AG09309 (cell line): ENCODE data around the gene CAMK2N1.

ENCODE experiments used
- DNase-seq: peaks from one replicate; pipeline ENCODE4 v3.0.0-alpha.2; 2010; ENCODE audit warnings: low read depth
- H3K4me3 ChIP-seq: 2 replicates; pipeline ENCODE4 v1.5.1; 2011; ENCODE audit warnings: mild to moderate bottlenecking, low read depth, low read length, moderate library complexity; ENCODE audit not compliant: control insufficient read depth
- TF ChIP-seq, protein P1 (sequence below): IDR thresholded peaks from 2 replicates; pipeline ENCODE4 v1.5.1; 2011; ENCODE audit warnings: mild to moderate bottlenecking, low read depth, low read length, inconsistent platforms; ENCODE audit not compliant: insufficient read depth, control insufficient read depth; ENCODE audit errors: missing control alignments

The CAMK2N1 gene

DNA sequence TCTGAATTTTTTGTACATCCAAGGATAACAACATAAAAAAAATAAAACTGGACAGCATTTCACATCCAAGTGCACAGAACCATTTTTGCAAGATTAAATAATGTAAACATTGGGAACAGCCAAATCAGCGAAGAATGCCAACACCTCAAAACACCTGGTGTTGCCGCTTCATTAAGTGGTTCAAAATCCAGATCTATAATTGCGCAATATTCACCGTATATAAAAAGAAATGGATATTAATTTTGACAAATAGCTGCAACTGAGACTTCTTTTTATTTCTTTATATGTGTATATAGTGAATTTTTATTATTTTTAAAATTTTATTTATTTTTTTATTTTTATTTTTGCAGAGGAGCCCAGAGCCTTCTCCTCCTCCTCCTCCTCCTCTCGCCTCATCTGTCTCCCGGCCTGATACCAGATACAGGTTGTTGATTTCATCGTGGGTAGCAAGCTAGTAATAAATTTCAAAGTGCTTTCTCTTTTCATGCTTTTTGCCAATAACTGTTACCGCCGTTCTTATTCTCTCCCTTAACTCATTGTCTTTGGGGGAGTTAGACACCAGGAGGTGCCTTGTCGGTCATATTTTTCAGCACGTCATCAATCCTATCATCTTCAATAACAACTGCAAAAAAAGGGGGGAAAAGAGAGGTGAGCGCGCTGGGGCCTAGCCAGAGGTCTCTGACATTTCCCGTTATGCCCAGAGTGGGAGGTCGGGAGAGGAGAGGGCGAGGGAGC lies 2.7 kb downstream of the CAMK2N1 start:
- DNase-seq: no peak
- TF ChIP-seq, protein P1, sequence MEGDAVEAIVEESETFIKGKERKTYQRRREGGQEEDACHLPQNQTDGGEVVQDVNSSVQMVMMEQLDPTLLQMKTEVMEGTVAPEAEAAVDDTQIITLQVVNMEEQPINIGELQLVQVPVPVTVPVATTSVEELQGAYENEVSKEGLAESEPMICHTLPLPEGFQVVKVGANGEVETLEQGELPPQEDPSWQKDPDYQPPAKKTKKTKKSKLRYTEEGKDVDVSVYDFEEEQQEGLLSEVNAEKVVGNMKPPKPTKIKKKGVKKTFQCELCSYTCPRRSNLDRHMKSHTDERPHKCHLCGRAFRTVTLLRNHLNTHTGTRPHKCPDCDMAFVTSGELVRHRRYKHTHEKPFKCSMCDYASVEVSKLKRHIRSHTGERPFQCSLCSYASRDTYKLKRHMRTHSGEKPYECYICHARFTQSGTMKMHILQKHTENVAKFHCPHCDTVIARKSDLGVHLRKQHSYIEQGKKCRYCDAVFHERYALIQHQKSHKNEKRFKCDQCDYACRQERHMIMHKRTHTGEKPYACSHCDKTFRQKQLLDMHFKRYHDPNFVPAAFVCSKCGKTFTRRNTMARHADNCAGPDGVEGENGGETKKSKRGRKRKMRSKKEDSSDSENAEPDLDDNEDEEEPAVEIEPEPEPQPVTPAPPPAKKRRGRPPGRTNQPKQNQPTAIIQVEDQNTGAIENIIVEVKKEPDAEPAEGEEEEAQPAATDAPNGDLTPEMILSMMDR: no peak
- peak overlapping the region; percentile 70 for H3K4me3 ChIP-seq

DNA sequence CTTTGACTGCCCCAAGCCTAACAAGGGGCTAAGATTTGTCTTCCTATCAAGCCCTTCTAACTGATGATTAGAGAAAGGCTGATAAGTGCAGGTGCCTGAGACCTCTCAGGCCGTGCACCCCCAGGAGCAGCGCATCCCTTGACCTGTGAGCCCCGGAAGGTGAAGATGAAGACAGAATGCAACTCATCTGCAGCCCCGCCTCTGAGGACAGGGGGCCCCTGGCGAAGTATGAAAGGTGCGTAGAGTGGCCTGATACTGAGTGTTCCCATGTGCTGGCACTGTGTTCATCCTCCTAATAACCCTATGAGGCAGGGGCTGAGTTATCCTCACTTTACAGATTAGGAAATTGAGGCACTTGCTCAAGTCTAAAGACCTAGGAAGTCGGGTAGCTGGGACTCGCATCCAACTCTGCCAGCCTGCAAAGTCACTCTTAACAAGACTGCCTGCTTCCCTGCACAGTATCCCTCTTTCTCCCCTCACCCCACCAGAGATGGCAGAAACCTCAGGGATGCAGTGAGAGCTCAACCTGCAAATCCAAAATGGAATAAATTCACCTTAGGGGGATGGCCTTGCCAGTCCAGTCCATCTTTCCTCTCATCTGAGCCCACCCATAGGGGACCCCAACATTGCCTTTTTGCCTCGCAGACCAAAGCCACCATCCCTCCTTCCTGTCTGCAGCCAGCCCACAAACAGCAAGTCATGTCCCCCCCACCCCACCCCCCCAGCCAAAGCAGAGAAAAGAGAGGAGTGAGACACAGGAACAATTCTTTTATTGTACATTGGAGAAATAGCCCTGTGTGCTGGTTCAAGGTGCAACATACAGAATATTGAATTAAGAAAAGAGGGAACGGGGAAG lies 4.1 kb downstream of the CAMK2N1 start:
- TF ChIP-seq, protein P1: no peak
- no peak overlapping the region for H3K4me3 ChIP-seq

GRCh38 chr1:20480951-20481617 lies 4.9 kb downstream of the CAMK2N1 start:
- DNase-seq: no peak
- no peak overlapping the region for H3K4me3 ChIP-seq
- TF ChIP-seq, protein P1: no peak

More for the DNA sequence above, 4.1 kb downstream of the CAMK2N1 start:
- DNase-seq: no peak

DNA sequence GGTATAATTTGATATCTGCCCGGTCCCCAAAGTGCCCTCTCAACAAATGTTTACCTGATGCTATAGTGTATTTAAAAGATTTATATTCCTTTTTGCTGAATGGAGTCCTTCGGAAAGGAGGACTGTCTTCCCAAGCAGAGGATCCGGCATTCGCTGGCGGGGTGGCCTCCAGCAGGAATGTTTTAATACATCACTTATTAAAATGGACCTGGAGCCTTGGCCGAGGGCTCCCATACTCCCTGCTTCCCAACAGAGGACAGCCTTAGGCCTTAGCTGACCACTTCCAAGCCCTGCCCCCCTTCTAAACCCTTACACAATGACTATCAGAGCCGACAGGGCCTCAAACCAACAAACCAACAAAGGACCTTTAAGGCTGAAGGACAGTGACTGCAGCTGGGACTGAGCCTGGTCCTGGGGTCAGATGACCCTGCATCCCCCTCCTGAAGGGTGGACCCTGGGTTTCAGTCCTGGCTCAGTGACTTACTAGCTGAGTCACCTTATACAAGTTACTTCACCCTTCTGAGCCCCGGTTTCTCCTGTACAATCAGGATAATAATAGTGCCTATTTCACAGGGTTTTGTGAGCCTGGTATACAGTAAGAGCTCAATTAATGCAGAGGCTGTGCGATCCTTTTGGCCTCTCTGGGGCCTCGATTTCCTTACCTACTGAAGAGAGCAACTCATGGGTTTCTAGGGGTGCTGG lies 5.6 kb downstream of the CAMK2N1 start:
- no peak overlapping the region for H3K4me3 ChIP-seq
- no peak for DNase-seq
- TF ChIP-seq, protein P1: no peak

- H3K4me3 ChIP-seq: no peak overlapping the region
- no peak for DNase-seq
- TF ChIP-seq, protein P1: no peak
Observed at GRCh38 chr1:20479840-20480239, 6.2 kb downstream of the CAMK2N1 start.

DNA sequence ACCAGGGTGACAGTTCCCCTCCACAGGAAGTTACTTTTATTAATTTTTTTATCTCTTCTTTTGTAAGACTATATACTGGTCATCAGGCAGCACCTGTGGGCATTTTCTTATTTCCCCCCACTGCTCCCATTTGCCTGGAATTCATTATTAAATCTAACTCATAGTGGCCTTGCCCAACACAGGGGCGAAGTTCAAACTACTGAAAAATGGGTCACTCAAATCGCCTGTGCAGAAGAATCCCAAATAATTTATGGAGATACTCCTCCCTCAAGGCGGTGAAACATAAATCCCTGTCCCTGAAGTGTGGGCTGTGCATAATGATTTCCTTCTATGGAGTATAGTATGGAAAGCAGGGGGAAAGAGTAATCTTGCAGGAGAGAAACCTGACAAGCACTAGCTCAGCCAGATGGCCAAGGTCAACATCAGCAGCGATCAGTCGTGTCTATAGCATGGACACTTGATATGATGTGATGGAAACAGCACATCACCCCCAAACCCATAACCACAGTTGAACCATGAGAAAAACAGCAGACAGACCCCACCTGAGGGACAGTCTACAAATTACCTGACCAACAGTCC lies 7.9 kb downstream of the CAMK2N1 start:
- DNase-seq: no peak
- H3K4me3 ChIP-seq: no peak overlapping the region
- TF ChIP-seq, protein P1: no peak
